MM.1S (cell line): ENCODE data around the gene SPDYE4.

Experiments
- CTCF ChIP-seq: fragments of 300-600 bp; sonication (generic); IDR thresholded peaks from 2 replicates; pipeline ENCODE4 v1.5.1; 2016; ENCODE audit warnings: antibody characterized with exemption, low read length, mixed read lengths
- EZH2 ChIP-seq: fragments of 300-600 bp; sonication (generic); optimal IDR thresholded peaks from 2 replicates; pipeline ENCODE3; 2017; ENCODE audit warnings: low read depth, mild to moderate bottlenecking, antibody characterized with exemption, low read length, mixed read lengths
- EZH2phosphoT487 ChIP-seq: fragments of 300-600 bp; sonication (generic); IDR thresholded peaks from 2 replicates; pipeline ENCODE4 v1.6.1; 2018; ENCODE audit warnings: antibody characterized with exemption, low read length

- TF ChIP-seq EZH2 (no peak), CTCF (no peak), EZH2phosphoT487 (no peak)
Observed at GRCh38 chr17:8758137-8758596, at the start of gene SPDYE4.
